BLaER1 treated with 17β-estradiol and CSF1 and Interleukin-3, amounts not matched to agents 10 nM and 100 nM (cell line): Measurements from ENCODE around the gene PRKCE.

Experiments used
- H3K27ac ChIP-seq, 11 experiments: shearing (Covaris generic); formaldehyde crosslinking; 2 replicates each; pipeline ENCODE4 v1.8.1; 2022
- H3K27me3 ChIP-seq, 11 experiments: shearing (Covaris generic); formaldehyde crosslinking; 2 replicates each; pipeline ENCODE4 v1.8.1; 2022
- H3K36me3 ChIP-seq, 11 experiments: shearing (Covaris generic); formaldehyde crosslinking; 2 replicates each; pipeline ENCODE4 v1.8.1; 2022
- H3K4me1 ChIP-seq, 10 experiments: shearing (Covaris generic); formaldehyde crosslinking; 2 replicates each; pipeline ENCODE4 v1.8.1; 2022
- H3K4me2 ChIP-seq, 11 experiments: shearing (Covaris generic); formaldehyde crosslinking; 2 replicates each; pipeline ENCODE4 v1.8.1; 2022
- H3K4me3 ChIP-seq, 10 experiments: shearing (Covaris generic); formaldehyde crosslinking; 2 replicates each; pipeline ENCODE4 v1.8.1; 2022
- H3K9ac ChIP-seq, 11 experiments: shearing (Covaris generic); formaldehyde crosslinking; 2 replicates each; pipeline ENCODE4 v1.8.1; 2022
- H3K9me3 ChIP-seq, 11 experiments: shearing (Covaris generic); formaldehyde crosslinking; replicated peaks in 1 of 11; 2 replicates each; pipeline ENCODE4 v1.8.1; 2022
- H4K20me1 ChIP-seq, 11 experiments: shearing (Covaris generic); formaldehyde crosslinking; 2 replicates each; pipeline ENCODE4 v1.8.1; 2022
- Cebpa-rat ChIP-seq, 11 experiments: shearing (Covaris generic); IDR thresholded peaks; 2 replicates each; pipeline ENCODE4 v1.8.1; 2022

PRKCE gene

DNA sequence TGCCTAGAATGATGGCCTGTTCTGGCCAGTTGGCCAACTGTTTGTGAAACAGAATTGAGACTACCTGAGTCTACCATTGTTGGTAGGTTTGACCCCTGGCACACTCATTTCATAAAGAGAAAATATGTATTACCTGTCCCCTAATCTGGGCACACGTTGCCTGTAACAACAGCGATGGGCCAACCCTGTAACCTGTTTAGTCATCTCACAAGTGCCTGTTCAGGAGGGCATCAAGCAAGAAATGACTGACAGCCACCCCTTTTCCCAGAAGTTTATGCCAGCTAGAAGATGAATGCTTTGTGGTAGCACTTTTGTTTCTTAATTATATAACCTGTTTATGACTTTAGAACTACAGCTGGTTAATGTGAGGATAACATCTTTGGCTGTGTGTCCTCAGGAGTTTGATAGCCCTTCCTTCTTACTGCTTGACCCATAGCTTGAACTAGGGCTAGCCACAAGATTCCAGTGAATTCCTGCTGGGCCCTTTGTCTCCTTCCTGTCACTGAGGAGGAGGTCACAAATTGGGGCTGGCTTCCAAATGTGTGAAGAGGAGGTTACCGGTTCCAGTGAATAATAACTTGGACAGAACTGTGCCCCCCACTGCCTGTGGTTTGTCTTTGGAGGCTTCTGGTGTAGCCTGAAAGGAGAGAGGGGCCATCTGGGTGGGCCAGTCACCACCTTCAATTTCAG is 371.8 kb downstream of the PRKCE start:
- H3K36me3 ChIP-seq, result peaks cover 0 to 100% (median 96%) of the 10 kb centered on the region in 11 experiments; a peak in 21 of 22 replicates
- H3K9me3 ChIP-seq, result 0 out of 22 replicates have a peak, but pooled peaks cover 0 to 4% (median 0%) of the 10 kb centered on the region in 11 experiments
- TF ChIP-seq Cebpa-rat (IDR thresholded peaks at IDR 0.05), result no peak
- no peaks in the 10 kb centered on the region for H3K27me3 ChIP-seq
- H3K4me3 ChIP-seq, result no peak overlapping the region
- H3K4me2 ChIP-seq, result peak overlapping the region in 3 of 11 experiments; percentile 18 to 24 (median 20); a peak in 2 of 22 replicates
- H3K27ac ChIP-seq, result no peak overlapping the region
- H3K9ac ChIP-seq, result no peak overlapping the region
- peaks cover 0 to 15% (median 4%) of the 10 kb centered on the region in 10 experiments; a peak in 8 of 20 replicates for H3K4me1 ChIP-seq
- peaks cover 0 to 3% (median 0%) of the 10 kb centered on the region in 11 experiments; a peak in 2 of 22 replicates for H4K20me1 ChIP-seq

- Histone ChIP-seq H3K36me3 (peaks cover 0 to 100% (median 96%) of the 10 kb centered on the region in 11 experiments; a peak in 21 of 22 replicates), H3K4me3 (no peak overlapping the region), H3K4me2 (no peak overlapping the region), H3K27ac (no peak overlapping the region), H3K27me3 (no peaks in the 10 kb centered on the region), H3K9me3 (0 out of 22 replicates have a peak, but pooled peaks cover 0 to 4% (median 0%) of the 10 kb centered on the region in 11 experiments), H4K20me1 (peaks cover 0 to 3% (median 0%) of the 10 kb centered on the region in 11 experiments; a peak in 2 of 22 replicates), H3K4me1 (peaks cover 0 to 15% (median 4%) of the 10 kb centered on the region in 10 experiments; a peak in 8 of 20 replicates), H3K9ac (no peak overlapping the region)
- no peak for TF ChIP-seq Cebpa-rat (IDR thresholded peaks at IDR 0.05)
Observed at GRCh38 chr2:46024146-46024779, 372.8 kb downstream of the PRKCE start.

- Histone ChIP-seq H3K9me3 (0 out of 22 replicates have a peak, but pooled peaks cover 0 to 4% (median 0%) of the 10 kb centered on the region in 11 experiments), H3K4me3 (no peak overlapping the region), H3K36me3 (peaks cover 0 to 100% (median 96%) of the 10 kb centered on the region in 11 experiments; a peak in 21 of 22 replicates), H3K4me2 (no peak overlapping the region), H3K27ac (no peak overlapping the region), H3K27me3 (no peaks in the 10 kb centered on the region), H3K4me1 (peaks cover 0 to 15% (median 4%) of the 10 kb centered on the region in 10 experiments; a peak in 8 of 20 replicates), H4K20me1 (peaks cover 0 to 3% (median 0%) of the 10 kb centered on the region in 11 experiments; a peak in 2 of 22 replicates), H3K9ac (no peak overlapping the region)
- TF ChIP-seq Cebpa-rat (IDR thresholded peaks at IDR 0.05), result no peak
Observed at GRCh38 chr2:46025081-46025480, 373.6 kb downstream of the PRKCE start.

DNA sequence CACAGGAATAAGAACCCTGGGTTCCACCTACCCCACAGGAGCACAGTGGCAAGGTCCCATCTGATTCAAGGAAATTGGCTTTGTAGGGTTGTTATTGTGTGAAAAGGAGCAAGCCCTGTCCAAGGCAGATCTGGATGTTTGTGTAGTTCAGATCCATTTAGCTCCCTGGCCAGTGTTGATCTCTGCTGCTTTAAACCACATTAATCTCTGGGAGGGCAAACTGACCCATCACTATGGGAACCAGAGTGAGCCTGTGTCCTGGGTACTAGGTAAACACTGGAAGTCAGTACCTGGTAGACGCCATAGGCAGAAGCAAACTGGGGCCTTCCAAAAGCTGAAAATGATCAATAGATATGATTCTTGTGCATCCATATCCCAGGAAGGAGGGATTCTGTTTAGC is 374.2 kb downstream of the PRKCE start:
- H3K4me3 ChIP-seq, result no peak overlapping the region
- H3K4me2 ChIP-seq, result no peak overlapping the region
- H3K4me1 ChIP-seq, result peaks cover 0 to 15% (median 4%) of the 10 kb centered on the region in 10 experiments; a peak in 8 of 20 replicates
- H3K27me3 ChIP-seq, result no peaks in the 10 kb centered on the region
- H3K36me3 ChIP-seq, result peaks cover 0 to 100% (median 96%) of the 10 kb centered on the region in 11 experiments; a peak in 20 of 22 replicates
- TF ChIP-seq Cebpa-rat (IDR thresholded peaks at IDR 0.05), result no peak
- peaks cover 0 to 3% (median 0%) of the 10 kb centered on the region in 11 experiments; a peak in 2 of 22 replicates for H4K20me1 ChIP-seq
- no peak overlapping the region for H3K9ac ChIP-seq
- H3K27ac ChIP-seq, result no peak overlapping the region
- H3K9me3 ChIP-seq, result 0 out of 22 replicates have a peak, but pooled peaks cover 0 to 4% (median 0%) of the 10 kb centered on the region in 11 experiments

GRCh38 chr2:46026431-46026830 is 375.0 kb downstream of the PRKCE start:
- peaks cover 0 to 100% (median 96%) of the 10 kb centered on the region in 11 experiments; a peak in 20 of 22 replicates for H3K36me3 ChIP-seq
- peaks cover 0 to 3% (median 0%) of the 10 kb centered on the region in 11 experiments; a peak in 2 of 22 replicates for H4K20me1 ChIP-seq
- peaks cover 0 to 15% (median 4%) of the 10 kb centered on the region in 10 experiments; a peak in 8 of 20 replicates for H3K4me1 ChIP-seq
- no peak overlapping the region for H3K4me2 ChIP-seq
- H3K4me3 ChIP-seq, result no peak overlapping the region
- no peak overlapping the region for H3K27ac ChIP-seq
- 0 out of 22 replicates have a peak, but pooled peaks cover 0 to 4% (median 0%) of the 10 kb centered on the region in 11 experiments for H3K9me3 ChIP-seq
- no peak for TF ChIP-seq Cebpa-rat (IDR thresholded peaks at IDR 0.05)
- H3K9ac ChIP-seq, result no peak overlapping the region
- H3K27me3 ChIP-seq, result no peaks in the 10 kb centered on the region

DNA sequence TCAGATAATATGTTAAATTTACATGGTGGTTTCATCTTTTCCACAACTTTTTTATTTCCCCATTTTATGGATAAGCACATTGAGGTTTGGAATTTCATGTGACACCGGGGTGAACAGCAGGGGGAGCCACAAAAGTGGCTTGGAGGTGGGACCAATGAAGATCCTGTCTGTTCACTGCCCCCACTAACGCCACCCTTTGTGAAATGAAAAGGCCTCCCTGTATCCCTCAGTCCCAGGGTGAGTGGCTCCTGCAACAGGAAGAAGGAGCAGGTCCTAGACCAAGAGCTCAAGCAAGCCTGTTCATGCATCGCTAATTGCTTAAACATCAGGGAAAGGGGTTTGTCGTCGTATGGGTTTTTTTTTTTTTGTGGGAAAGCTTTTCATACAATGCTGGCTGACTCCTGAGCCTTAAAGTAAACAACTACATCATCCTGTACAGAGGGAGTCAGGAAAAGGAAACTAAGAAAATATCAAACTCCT is 377.9 kb downstream of the PRKCE start:
- peaks cover 0 to under 1% (median 0%) of the 10 kb centered on the region in 11 experiments; a peak in 1 of 22 replicates for H4K20me1 ChIP-seq
- no peak for TF ChIP-seq Cebpa-rat (IDR thresholded peaks at IDR 0.05)
- no peak overlapping the region for H3K9ac ChIP-seq
- peaks cover 0 to 2% (median 0%) of the 10 kb centered on the region in 10 experiments; a peak in 1 of 20 replicates for H3K4me1 ChIP-seq
- no peak overlapping the region for H3K4me2 ChIP-seq
- H3K27ac ChIP-seq, result no peak overlapping the region
- H3K27me3 ChIP-seq, result no peaks in the 10 kb centered on the region
- no peaks in the 10 kb centered on the region for H3K9me3 ChIP-seq
- H3K36me3 ChIP-seq, result peaks cover 4 to 100% (median 99%) of the 10 kb centered on the region in 11 experiments; a peak in 17 of 22 replicates
- H3K4me3 ChIP-seq, result no peak overlapping the region

DNA sequence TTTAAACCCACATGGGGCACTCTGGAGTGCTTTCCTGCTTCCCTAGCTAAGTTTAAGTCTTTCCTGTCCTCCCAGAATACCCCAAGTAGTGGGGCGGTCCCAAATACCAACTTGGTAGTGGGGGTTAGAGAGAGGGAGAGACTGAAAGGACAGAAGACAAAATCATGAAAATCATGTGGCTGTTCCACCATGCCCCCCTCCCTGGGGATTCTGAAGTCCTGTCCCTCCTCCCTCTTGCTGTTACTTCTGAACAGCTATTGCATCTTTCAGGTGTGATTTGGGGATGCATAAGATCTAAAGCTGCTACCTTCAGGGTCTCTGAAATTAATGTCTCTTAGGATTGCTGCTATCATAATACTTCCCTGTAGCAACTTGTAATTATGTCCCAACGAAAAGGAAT is 378.9 kb downstream of the PRKCE start:
- Histone ChIP-seq H3K9me3 (no peaks in the 10 kb centered on the region), H3K4me2 (no peak overlapping the region), H3K4me1 (no peaks in the 10 kb centered on the region), H3K36me3 (peaks cover 0 to 100% (median 99%) of the 10 kb centered on the region in 11 experiments; a peak in 18 of 22 replicates), H3K27me3 (no peaks in the 10 kb centered on the region), H3K4me3 (no peak overlapping the region), H3K27ac (no peak overlapping the region), H3K9ac (no peak overlapping the region), H4K20me1 (no peaks in the 10 kb centered on the region; a peak in 2 of 22 replicates)
- no peak for TF ChIP-seq Cebpa-rat (IDR thresholded peaks at IDR 0.05)

- Histone ChIP-seq H3K9ac (no peak overlapping the region), H3K27me3 (no peaks in the 10 kb centered on the region), H3K4me3 (no peak overlapping the region), H3K4me2 (no peak overlapping the region), H3K27ac (no peak overlapping the region), H3K36me3 (peaks cover 4 to 100% (median 99%) of the 10 kb centered on the region in 11 experiments; a peak in 19 of 22 replicates), H3K4me1 (no peaks in the 10 kb centered on the region), H4K20me1 (no peaks in the 10 kb centered on the region; a peak in 1 of 22 replicates), H3K9me3 (no peaks in the 10 kb centered on the region)
- no peak for TF ChIP-seq Cebpa-rat (IDR thresholded peaks at IDR 0.05)
Observed at GRCh38 chr2:46032161-46032813, 380.8 kb downstream of the PRKCE start.
